Osteocyte (in vitro differentiated cells): ENCODE results near the gene PTPRD. TPM values are rescaled to one million over a fixed set of nuclear protein-coding genes. Genes with fewer than 3 reads are reported as not detected.
"Not testable (repeated sequence)": the region's sequence is repeated elsewhere in the genome, so short reads cannot be mapped to it uniquely, and the experiment has no call there.

Experiments used
- DNase-seq: peaks from one replicate; pipeline ENCODE4 v3.0.0; 2021; ENCODE audit warnings: mixed read lengths; ENCODE audit not compliant: unreplicated experiment; ENCODE audit errors: extremely low spot score
- H3K27ac Mint-ChIP-seq: one replicate; pipeline ENCODE4 v1.8.0; 2021; ENCODE audit warnings: mild to moderate bottlenecking, mixed read lengths; ENCODE audit not compliant: unreplicated experiment
- H3K27me3 Mint-ChIP-seq: one replicate; pipeline ENCODE4 v1.8.0; 2021; ENCODE audit warnings: mixed read lengths; ENCODE audit not compliant: unreplicated experiment
- H3K36me3 Mint-ChIP-seq: one replicate; pipeline ENCODE4 v1.8.0; 2021; ENCODE audit warnings: mixed read lengths; ENCODE audit not compliant: unreplicated experiment
- H3K4me1 Mint-ChIP-seq: one replicate; pipeline ENCODE4 v1.8.0; 2021; ENCODE audit warnings: mixed read lengths; ENCODE audit not compliant: unreplicated experiment
- H3K4me3 Mint-ChIP-seq: one replicate; pipeline ENCODE4 v1.8.0; 2021; ENCODE audit warnings: mild to moderate bottlenecking, moderate library complexity, mixed read lengths; ENCODE audit not compliant: unreplicated experiment
- H3K9me3 Mint-ChIP-seq: one replicate; pipeline ENCODE4 v1.8.0; 2021; ENCODE audit warnings: mixed read lengths; ENCODE audit not compliant: unreplicated experiment
- total RNA-seq: library from RNA; stranded (reverse); gene quantifications from 2 replicates; pipeline ENCODE4 v1.2.1, GENCODE V29; 2021
- TF ChIP-seq, protein P1 (sequence below): fragments of 200-600 bp; sonication (generic); IDR thresholded peaks from 2 replicates; pipeline ENCODE4 v1.5.0; 2021; ENCODE audit warnings: antibody characterized with exemption, mild to moderate bottlenecking, moderate library complexity

Gene PTPRD
- total RNA-seq, 1 donor from 2014 or later: 5.4 TPM

DNA sequence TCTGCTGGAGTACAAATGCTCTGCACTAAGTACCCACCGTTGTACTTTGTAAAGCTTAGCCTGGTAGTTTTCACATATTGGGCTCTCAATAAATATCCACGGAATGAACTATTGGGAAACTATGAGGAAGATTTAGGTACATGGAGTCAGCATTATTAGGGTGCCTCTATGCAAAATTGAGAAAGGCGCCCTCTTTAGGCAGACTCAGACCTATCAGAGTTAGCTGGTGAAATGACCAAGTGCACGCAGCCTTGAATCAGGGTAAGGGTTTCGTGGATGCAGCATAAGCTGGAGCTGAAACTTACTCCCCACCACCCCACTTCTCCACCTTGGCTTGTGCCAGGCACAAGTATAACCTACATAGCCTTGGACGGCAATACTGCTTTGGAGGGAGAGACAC lies 1634.5 kb downstream of the PTPRD start:
- TF ChIP-seq, protein P1, sequence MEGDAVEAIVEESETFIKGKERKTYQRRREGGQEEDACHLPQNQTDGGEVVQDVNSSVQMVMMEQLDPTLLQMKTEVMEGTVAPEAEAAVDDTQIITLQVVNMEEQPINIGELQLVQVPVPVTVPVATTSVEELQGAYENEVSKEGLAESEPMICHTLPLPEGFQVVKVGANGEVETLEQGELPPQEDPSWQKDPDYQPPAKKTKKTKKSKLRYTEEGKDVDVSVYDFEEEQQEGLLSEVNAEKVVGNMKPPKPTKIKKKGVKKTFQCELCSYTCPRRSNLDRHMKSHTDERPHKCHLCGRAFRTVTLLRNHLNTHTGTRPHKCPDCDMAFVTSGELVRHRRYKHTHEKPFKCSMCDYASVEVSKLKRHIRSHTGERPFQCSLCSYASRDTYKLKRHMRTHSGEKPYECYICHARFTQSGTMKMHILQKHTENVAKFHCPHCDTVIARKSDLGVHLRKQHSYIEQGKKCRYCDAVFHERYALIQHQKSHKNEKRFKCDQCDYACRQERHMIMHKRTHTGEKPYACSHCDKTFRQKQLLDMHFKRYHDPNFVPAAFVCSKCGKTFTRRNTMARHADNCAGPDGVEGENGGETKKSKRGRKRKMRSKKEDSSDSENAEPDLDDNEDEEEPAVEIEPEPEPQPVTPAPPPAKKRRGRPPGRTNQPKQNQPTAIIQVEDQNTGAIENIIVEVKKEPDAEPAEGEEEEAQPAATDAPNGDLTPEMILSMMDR: no peak
- H3K36me3 Mint-ChIP-seq: no peaks in the 10 kb centered on the region
- H3K27ac Mint-ChIP-seq: no peak overlapping the region
- DNase-seq: no peak
- H3K4me1 Mint-ChIP-seq: no peaks in the 10 kb centered on the region
- H3K27me3 Mint-ChIP-seq: no peaks in the 10 kb centered on the region
- no peak overlapping the region for H3K4me3 Mint-ChIP-seq
- no peaks in the 10 kb centered on the region for H3K9me3 Mint-ChIP-seq

DNA sequence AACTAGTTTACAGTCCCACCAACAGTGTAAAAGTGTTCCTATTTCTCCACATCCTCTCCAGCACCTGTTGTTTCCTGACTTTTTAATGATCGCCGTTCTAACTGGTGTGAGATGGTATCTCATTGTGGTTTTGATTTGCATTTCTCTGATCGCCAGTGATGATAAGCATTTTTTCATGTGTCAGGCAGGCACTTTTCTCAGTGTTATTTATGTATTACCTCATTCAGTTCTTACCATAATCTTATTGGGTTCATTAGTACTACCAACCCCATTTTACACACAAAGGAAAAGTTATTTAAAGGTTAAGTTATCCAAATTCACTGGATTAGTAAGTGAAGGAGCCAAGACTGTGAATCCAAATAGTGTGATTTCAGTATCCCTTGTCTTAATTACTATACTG lies 1644.5 kb downstream of the PTPRD start:
- not testable (repeated sequence) for H3K4me1 Mint-ChIP-seq, H3K27me3 Mint-ChIP-seq, H3K4me3 Mint-ChIP-seq, H3K27ac Mint-ChIP-seq, H3K36me3 Mint-ChIP-seq, H3K9me3 Mint-ChIP-seq, DNase-seq

DNA sequence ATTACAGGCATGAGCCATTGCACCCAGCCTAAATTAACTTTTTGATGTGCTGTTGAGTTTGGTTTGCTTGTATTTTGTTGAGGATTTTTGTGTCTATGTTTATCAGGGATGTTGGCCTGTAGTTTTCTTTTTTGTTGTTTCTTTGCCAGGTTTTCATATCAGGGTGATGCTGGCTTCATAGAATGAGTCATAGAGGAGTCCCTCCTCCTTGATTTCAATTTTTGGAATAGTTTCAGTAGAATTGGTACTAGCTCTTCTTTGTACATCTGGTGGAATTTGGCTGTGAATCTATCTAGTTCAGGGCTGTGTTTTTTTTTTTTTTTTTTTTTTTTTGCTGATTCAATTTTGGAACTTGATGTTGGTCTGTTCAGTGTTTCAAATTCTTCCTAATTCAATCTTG lies 1648.9 kb downstream of the PTPRD start:
- Mint-ChIP-seq H3K27me3 (no peaks in the 10 kb centered on the region), H3K9me3 (no peaks in the 10 kb centered on the region), H3K27ac (no peak overlapping the region), H3K4me3 (no peak overlapping the region), H3K36me3 (no peaks in the 10 kb centered on the region), H3K4me1 (no peaks in the 10 kb centered on the region)
- TF ChIP-seq, protein P1: no peak
- DNase-seq: no peak

DNA sequence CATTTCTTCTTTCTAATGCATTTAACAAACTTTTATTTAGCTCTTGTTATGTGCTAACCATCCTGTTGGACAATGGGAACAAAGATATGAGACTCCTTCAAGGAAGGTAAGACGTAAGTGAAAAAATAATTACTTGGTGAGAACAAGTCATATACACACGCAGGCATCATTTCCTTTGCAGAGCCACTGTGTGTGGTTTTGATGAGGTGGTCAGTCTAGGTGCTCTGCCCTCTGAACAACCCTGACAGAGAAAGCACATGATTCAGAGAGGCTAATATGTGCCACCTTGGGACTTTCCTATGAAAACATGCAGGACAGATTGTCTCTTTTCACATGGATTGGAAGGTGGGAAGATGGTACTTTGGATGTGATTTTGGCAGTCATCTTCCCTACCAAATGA lies 1650.7 kb downstream of the PTPRD start:
- DNase-seq: no peak
- Mint-ChIP-seq H3K36me3 (no peaks in the 10 kb centered on the region), H3K4me3 (no peak overlapping the region), H3K4me1 (no peaks in the 10 kb centered on the region), H3K27me3 (no peaks in the 10 kb centered on the region), H3K9me3 (no peaks in the 10 kb centered on the region), H3K27ac (no peak overlapping the region)
- TF ChIP-seq, protein P1: no peak

DNA sequence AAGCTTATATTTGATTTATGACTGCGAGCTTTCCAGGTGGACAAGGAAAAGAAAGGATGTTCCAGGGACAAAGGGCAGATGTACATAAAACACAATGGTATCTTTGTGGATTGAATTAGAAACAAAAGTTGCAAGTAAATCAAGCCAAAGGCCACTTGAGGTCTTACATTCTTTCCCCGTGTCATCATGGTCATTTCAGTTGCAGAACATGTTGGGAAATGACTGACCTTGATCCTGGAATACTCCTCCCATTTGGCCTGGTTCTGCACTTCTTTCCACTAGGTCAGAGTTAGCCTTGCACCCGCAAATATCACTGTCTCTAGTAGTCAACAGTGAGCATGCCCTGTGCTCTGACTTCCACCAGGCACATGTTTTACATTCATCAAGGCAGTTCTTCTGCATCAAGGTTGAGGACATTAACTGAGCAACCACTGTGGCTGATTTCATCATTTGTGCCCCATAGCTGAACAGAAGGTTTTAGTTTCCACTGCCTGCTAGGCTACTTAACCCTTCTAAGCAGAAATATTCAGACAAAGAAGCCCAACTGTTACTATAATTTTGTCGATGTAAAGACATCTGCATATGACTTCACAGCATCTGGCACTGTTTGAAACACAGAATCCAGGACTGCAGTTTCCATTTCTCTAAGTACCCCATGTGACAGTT lies 1651.5 kb downstream of the PTPRD start:
- Mint-ChIP-seq H3K4me3 (no peak overlapping the region), H3K27ac (no peak overlapping the region), H3K4me1 (no peaks in the 10 kb centered on the region), H3K27me3 (no peaks in the 10 kb centered on the region), H3K36me3 (no peaks in the 10 kb centered on the region), H3K9me3 (no peaks in the 10 kb centered on the region)
- DNase-seq: no peak
- TF ChIP-seq, protein P1: no peak

DNA sequence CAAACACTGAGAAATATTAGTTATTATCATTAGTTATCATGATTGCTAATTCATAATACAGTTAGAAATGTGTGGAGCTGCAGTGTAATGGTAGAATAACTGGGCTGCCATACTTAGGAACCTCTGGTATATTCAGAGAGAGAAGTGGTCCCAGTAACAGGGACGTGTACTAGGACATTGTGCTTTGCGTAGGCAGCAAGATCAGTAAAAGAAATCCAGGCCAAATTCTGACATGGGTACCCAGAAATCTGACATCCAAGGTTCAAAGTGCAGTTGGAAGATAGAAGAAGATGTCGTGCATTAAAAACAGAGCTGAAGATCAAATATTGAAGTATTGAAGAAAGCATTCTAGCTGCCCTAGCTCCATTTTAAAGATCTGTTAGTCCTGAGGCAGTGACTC lies 1652.5 kb downstream of the PTPRD start:
- DNase-seq: no peak
- TF ChIP-seq, protein P1: no peak
- no peaks in the 10 kb centered on the region for H3K4me1 Mint-ChIP-seq
- no peak overlapping the region for H3K27ac Mint-ChIP-seq
- H3K9me3 Mint-ChIP-seq: no peaks in the 10 kb centered on the region
- no peaks in the 10 kb centered on the region for H3K36me3 Mint-ChIP-seq
- H3K4me3 Mint-ChIP-seq: no peak overlapping the region
- no peaks in the 10 kb centered on the region for H3K27me3 Mint-ChIP-seq
